Upper lobe of left lung (tissue), 6 donors: ENCODE results near the gene CDCA5. TPM values are rescaled to one million over a fixed set of nuclear protein-coding genes. Genes with fewer than 3 reads are reported as not detected.

Experiments used
- ATAC-seq, 2 donors: fragments of 200-7000 bp; cut with Tn5 transposase; one replicate each; pipeline ENCODE4 v1.9.1; 2022; ENCODE audit warnings: mild to moderate bottlenecking in 2 of 2, moderate library complexity in 2 of 2; ENCODE audit not compliant: low FRiP score in 2 of 2
- DNase-seq, 2 donors: peaks; one replicate each; pipeline ENCODE4 v3.0.0-alpha.2; 2019 to 2020
- H3K27ac ChIP-seq, 4 donors: fragments of 200-600 bp; sonication (generic); one replicate each; pipeline ENCODE4 v1.5.1; 2016 to 2019
- H3K27me3 ChIP-seq, 4 donors: fragments of 200-600 bp; sonication (generic); one replicate each; pipeline ENCODE4 v1.5.1; 2017 to 2019
- H3K36me3 ChIP-seq, 4 donors: fragments of 200-600 bp; sonication (generic); one replicate each; pipeline ENCODE4 v1.5.1; 2016 to 2019
- H3K4me1 ChIP-seq, 4 donors: fragments of 200-600 bp; sonication (generic); one replicate each; pipeline ENCODE4 v1.5.1; 2018 to 2019
- H3K4me3 ChIP-seq, 4 donors: fragments of 200-600 bp; sonication (generic); one replicate each; pipeline ENCODE4 v1.5.1; 2017 to 2019; ENCODE audit warnings: mild to moderate bottlenecking in 2 of 4, moderate library complexity in 1 of 4
- H3K9me3 ChIP-seq, 4 donors: fragments of 200-600 bp; sonication (generic); one replicate each; pipeline ENCODE4 v1.5.1; 2018 to 2019
- EP300 ChIP-seq, 4 donors: sonication (generic); formaldehyde crosslinking; IDR thresholded peaks; one replicate each; pipeline ENCODE4 v1.5.1; 2017; ENCODE audit warnings: antibody characterized with exemption in 4 of 4, control low read depth in 2 of 4
- POLR2A ChIP-seq, 4 donors: fragments of 450-650 bp; IDR thresholded peaks; one replicate each; pipeline ENCODE4 v1.5.1; 2016 to 2017; ENCODE audit warnings: antibody characterized with exemption in 4 of 4, mild to moderate bottlenecking in 2 of 4
- POLR2AphosphoS5 ChIP-seq, 2 donors: sonication (generic); formaldehyde crosslinking; IDR thresholded peaks; one replicate each; pipeline ENCODE4 v1.5.1; 2017; ENCODE audit warnings: antibody characterized with exemption in 2 of 2
- WGBS, 2 donors: methylation state at CpG; one replicate each; pipeline ENCODE4 v1.1.5; 2017 to 2018; 5-methylcytosine and 5-hydroxymethylcytosine counted together
- total RNA-seq, 6 donors: library from RNA; depleted of rRNA in 4 of 6; stranded (reverse); fragments of >200 nt in 4 of 6; gene quantifications; one replicate each; pipeline versions ENCODE4 v1.1.0 to v1.2.1, GENCODE V29; 2016 to 2021
- TF ChIP-seq, protein P1 (sequence below), 6 experiments: fragments of 450-650 bp in 4 of 6; fragments of 200-600 bp in 2 of 6; sonication (generic) in 2 of 6; IDR thresholded peaks; one replicate each; pipeline ENCODE4 v1.5.1; 2016 to 2019; ENCODE audit warnings: antibody characterized with exemption in 6 of 6
- donor health status: DM: no; HTN: no; CAD: no; lungs with moderate emphysema.
- donor health status: DM: no; HTN: yes; CAD: no; lungs with severe emphysema.

Gene CDCA5
- total RNA-seq, 6 donors from 2014 or later: 1.0 to 4.4 (median 1.8) TPM

DNA sequence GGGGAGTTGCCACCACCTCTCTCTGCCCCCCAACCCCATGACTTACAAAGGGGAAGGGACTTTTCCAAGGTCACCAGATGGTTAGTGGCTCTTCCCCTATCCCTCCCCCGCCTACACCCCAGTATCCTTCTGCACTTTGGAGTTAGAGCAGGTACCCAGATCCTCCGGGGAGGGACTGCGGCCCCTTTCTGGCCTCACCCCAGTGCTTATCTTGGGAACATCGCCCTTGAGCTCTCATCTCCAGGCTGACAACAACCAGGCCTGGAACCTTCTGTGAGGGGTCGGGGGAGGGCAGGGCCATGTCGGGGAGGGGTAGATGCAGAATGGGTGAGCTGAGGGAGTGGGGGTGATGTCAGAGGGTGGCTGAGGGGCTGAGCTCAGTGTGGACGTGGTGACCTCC is 18.0 kb downstream of the CDCA5 start:
- H3K27me3 ChIP-seq: no peaks in the 10 kb centered on the region
- no peak for ATAC-seq
- no peaks in the 10 kb centered on the region for H3K4me1 ChIP-seq
- H3K4me3 ChIP-seq: no peak overlapping the region
- no peaks in the 10 kb centered on the region for H3K9me3 ChIP-seq
- TF ChIP-seq POLR2AphosphoS5 (IDR thresholded peaks at IDR 0.05): no peak
- no peak for TF ChIP-seq POLR2A (IDR thresholded peaks at IDR 0.05)
- no peak for TF ChIP-seq EP300 (IDR thresholded peaks at IDR 0.05)
- TF ChIP-seq, protein P1, sequence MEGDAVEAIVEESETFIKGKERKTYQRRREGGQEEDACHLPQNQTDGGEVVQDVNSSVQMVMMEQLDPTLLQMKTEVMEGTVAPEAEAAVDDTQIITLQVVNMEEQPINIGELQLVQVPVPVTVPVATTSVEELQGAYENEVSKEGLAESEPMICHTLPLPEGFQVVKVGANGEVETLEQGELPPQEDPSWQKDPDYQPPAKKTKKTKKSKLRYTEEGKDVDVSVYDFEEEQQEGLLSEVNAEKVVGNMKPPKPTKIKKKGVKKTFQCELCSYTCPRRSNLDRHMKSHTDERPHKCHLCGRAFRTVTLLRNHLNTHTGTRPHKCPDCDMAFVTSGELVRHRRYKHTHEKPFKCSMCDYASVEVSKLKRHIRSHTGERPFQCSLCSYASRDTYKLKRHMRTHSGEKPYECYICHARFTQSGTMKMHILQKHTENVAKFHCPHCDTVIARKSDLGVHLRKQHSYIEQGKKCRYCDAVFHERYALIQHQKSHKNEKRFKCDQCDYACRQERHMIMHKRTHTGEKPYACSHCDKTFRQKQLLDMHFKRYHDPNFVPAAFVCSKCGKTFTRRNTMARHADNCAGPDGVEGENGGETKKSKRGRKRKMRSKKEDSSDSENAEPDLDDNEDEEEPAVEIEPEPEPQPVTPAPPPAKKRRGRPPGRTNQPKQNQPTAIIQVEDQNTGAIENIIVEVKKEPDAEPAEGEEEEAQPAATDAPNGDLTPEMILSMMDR (IDR thresholded peaks at IDR 0.05): no peak
- H3K27ac ChIP-seq: no peak overlapping the region
- 85 to 91% methylated on average over 6 to 7 of the region's 7 CpGs for WGBS, 2 donors
- H3K36me3 ChIP-seq: no peaks in the 10 kb centered on the region
- no peak for DNase-seq

DNA sequence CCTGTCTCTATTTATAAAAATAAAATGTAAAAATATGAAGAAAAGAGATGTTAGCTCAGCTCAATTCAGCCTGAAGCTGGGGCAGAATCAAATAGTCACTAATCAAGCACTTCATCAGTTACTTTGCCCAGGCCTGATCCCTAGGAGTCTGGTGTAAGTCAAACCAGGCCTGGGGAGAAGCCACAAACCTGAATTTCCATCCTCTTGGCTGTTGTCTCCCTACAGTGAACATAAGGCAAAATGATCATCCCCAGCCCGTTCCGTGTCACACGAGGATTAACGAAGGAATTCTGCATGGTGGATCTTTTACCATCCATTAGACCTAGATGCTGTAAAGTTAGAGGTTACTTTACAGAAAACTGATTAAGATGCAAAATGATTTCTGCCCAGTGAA is 19.0 kb downstream of the CDCA5 start:
- Histone ChIP-seq H3K4me1 (no peaks in the 10 kb centered on the region), H3K27ac (no peak overlapping the region), H3K36me3 (no peaks in the 10 kb centered on the region), H3K9me3 (no peaks in the 10 kb centered on the region), H3K4me3 (no peak overlapping the region), H3K27me3 (no peaks in the 10 kb centered on the region)
- WGBS, 2 donors: 85 to 90% methylated on average over 4 of the region's 4 CpGs
- TF ChIP-seq, protein P1 (IDR thresholded peaks at IDR 0.05): no peak
- no peak for TF ChIP-seq POLR2AphosphoS5 (IDR thresholded peaks at IDR 0.05)
- TF ChIP-seq EP300 (IDR thresholded peaks at IDR 0.05): no peak
- no peak for TF ChIP-seq POLR2A (IDR thresholded peaks at IDR 0.05)
- no peak for ATAC-seq
- no peak for DNase-seq

DNA sequence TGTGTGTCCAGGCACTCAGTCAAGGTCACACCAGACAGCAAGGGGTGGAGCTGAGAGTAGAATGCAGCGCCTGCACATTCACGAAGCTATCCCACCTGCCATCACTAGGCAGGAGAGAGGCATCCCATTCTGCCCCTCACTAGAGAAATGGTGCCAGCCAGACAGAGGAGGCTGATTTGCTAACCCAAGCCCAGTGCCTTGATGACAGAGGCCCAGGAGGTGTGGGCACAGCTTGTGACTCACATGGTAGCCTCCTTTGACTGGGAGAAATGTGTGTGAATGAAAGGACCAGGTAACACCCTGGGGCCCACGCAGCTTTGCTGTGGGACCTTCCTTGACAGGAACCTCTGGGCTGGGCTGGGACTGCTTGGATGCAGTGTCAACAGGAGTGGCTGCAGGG is 20.3 kb downstream of the CDCA5 start:
- Histone ChIP-seq H3K27ac (no peak overlapping the region), H3K4me1 (no peaks in the 10 kb centered on the region), H3K9me3 (no peaks in the 10 kb centered on the region), H3K36me3 (no peaks in the 10 kb centered on the region), H3K4me3 (no peak overlapping the region), H3K27me3 (no peaks in the 10 kb centered on the region)
- ATAC-seq: no peak
- DNase-seq: no peak
- 80 to 95% methylated on average over 2 of the region's 3 CpGs for WGBS, 2 donors
- TF ChIP-seq EP300 (IDR thresholded peaks at IDR 0.05) (no peak), POLR2AphosphoS5 (IDR thresholded peaks at IDR 0.05) (no peak), POLR2A (IDR thresholded peaks at IDR 0.05) (no peak)
- TF ChIP-seq, protein P1 (IDR thresholded peaks at IDR 0.05): no peak

DNA sequence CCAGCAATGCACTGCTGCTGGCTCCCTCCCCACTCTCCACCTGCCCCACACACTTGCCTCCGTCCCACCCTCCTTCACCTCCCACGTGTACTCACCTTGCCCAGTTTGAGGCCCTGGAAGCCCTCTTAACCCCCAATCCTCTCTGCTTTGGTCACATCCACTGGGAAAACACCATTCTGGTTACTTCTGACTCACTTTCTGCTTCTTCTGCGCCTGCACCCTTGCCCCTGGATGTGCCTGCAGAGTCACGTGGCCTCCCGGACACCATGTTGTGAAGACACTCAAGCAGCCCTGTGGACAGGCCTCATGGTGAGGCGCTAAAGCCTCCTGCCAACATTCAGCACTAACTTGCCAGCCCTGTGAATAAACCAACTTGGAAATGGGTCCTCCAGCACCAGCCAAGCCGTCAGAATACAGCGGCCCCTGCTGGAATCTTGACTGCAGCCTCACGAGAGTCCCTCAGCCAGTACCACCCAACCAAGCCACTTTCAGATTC is 22.9 kb downstream of the CDCA5 start:
- H3K27me3 ChIP-seq: no peaks in the 10 kb centered on the region
- no peaks in the 10 kb centered on the region for H3K9me3 ChIP-seq
- H3K4me3 ChIP-seq: no peak overlapping the region
- H3K36me3 ChIP-seq: no peaks in the 10 kb centered on the region
- no peaks in the 10 kb centered on the region for H3K4me1 ChIP-seq
- TF ChIP-seq EP300 (IDR thresholded peaks at IDR 0.05) (no peak), POLR2AphosphoS5 (IDR thresholded peaks at IDR 0.05) (no peak), POLR2A (IDR thresholded peaks at IDR 0.05) (no peak)
- TF ChIP-seq, protein P1 (IDR thresholded peaks at IDR 0.05): peak in 2 of 6 experiments; percentile 21 to 33
- DNase-seq (peak in 1 of 2 donors; percentile 33), ATAC-seq (no peak)
- H3K27ac ChIP-seq: no peak overlapping the region
- WGBS, 2 donors: 79 to 82% methylated on average over 6 to 9 of the region's 9 CpGs
